ENCODE results near the gene ERRFI1. TPM values are rescaled to one million over a fixed set of nuclear protein-coding genes. Genes with fewer than 3 reads are reported as not detected.

Gene ERRFI1
- total and polyA plus RNA-seq, 10 of the 15 experiments (the other 5 are each of a cell fraction or from before 2014, with no cell fraction given), result 0.90 to 6.5 (median 3.1) TPM

DNA sequence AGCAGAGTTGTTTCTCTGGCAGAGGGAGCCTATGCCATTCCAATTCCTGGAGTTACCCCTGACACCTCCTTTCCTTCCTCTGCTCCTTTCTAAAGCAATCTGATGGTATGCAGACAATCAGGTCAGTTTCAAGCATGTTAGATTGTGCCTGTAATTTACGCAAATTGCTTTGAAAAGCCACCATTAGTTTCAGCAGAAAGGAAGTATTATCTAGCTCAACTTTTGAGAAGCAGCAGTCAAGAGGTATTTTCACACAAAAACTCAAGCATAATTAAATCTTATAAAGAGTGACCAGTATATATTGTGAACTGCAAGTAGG, 2.2 kb downstream of the ERRFI1 start:
- Histone ChIP-seq H3K4me3 (no peak overlapping the region), H3K9me3 (replicated peaks; ENCODE audit: control insufficient read depth, insufficient read depth, low read length) (no peaks in the 10 kb centered on the region), H3K79me2 (ENCODE audit: control insufficient read depth, insufficient read depth, low read length) (no peaks in the 10 kb centered on the region), H3K36me3 (ENCODE audit: control insufficient read depth in 2 of 2, insufficient read depth in 2 of 2, low read length in 1 of 2) (no peaks in the 10 kb centered on the region), H3K9ac (ENCODE audit: control insufficient read depth, insufficient read depth, low read length) (no peak overlapping the region), H4K20me1 (ENCODE audit: control insufficient read depth, insufficient read depth) (no peaks in the 10 kb centered on the region), H3K4me2 (ENCODE audit: control insufficient read depth, insufficient read depth) (no peak overlapping the region), H3K27me3 (replicated peaks in 1 of 2; ENCODE audit: control insufficient read depth in 2 of 2, insufficient read depth in 2 of 2, low read length in 1 of 2) (peaks cover 0 to 4% of the 10 kb centered on the region in 2 experiments; a peak in 1 of 4 replicates), H3K27ac (ENCODE audit: control insufficient read depth, insufficient read depth) (no peak overlapping the region), H2AFZ (ENCODE audit: control insufficient read depth, low read depth, low read length) (no peak overlapping the region), H3K4me1 (ENCODE audit: control insufficient read depth, insufficient read depth, low read length) (peaks cover 5% of the 10 kb centered on the region)
- BruUV-seq (replicated peaks), result no TSS peak
- FAIRE-seq (no peak), ATAC-seq (no peak), DNase-seq (ENCODE audit: low read depth, low spot score) (no peak)
- ChIA-PET SMC1A (ENCODE audit: uncharacterized antibody, unreplicated experiment) (interaction anchor here (2.5 kb wide), 1 partner anchor 9 kb away, joined by 11 read pairs; no protein-coding TSS in a partner anchor), CTCF (interaction anchor here (1.1 to 2.2 kb wide), 5 partner anchors 9 to 291 kb away, joined by 3 to 11 read pairs (median 4); no protein-coding TSS in a partner anchor), POLR2A (no interaction called here), RAD21 (ENCODE audit: unreplicated experiment) (interaction anchor here (0.8 to 0.9 kb wide), 2 partner anchors 9 to 42 kb away, joined by 3 read pairs; no protein-coding TSS in a partner anchor)
- intact Hi-C loops (cut with micrococcal nuclease; ENCODE audit: unreplicated experiment) (no loop called here), in situ Hi-C loops (cut with MboI) (loop anchor here (5.0 kb wide), 1 partner anchor 288 kb away; no protein-coding TSS in a partner anchor)
- TF ChIP-seq, protein P1, sequence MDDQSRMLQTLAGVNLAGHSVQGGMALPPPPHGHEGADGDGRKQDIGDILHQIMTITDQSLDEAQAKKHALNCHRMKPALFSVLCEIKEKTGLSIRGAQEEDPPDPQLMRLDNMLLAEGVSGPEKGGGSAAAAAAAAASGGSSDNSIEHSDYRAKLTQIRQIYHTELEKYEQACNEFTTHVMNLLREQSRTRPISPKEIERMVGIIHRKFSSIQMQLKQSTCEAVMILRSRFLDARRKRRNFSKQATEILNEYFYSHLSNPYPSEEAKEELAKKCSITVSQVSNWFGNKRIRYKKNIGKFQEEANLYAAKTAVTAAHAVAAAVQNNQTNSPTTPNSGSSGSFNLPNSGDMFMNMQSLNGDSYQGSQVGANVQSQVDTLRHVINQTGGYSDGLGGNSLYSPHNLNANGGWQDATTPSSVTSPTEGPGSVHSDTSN (IDR thresholded peaks at IDR 0.05; ENCODE audit: insufficient replicate concordance, low read depth, low read length), result no peak
- TF ChIP-seq, protein P2, sequence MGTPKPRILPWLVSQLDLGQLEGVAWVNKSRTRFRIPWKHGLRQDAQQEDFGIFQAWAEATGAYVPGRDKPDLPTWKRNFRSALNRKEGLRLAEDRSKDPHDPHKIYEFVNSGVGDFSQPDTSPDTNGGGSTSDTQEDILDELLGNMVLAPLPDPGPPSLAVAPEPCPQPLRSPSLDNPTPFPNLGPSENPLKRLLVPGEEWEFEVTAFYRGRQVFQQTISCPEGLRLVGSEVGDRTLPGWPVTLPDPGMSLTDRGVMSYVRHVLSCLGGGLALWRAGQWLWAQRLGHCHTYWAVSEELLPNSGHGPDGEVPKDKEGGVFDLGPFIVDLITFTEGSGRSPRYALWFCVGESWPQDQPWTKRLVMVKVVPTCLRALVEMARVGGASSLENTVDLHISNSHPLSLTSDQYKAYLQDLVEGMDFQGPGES (IDR thresholded peaks at IDR 0.05), result no peak
- TF ChIP-seq, protein P3, sequence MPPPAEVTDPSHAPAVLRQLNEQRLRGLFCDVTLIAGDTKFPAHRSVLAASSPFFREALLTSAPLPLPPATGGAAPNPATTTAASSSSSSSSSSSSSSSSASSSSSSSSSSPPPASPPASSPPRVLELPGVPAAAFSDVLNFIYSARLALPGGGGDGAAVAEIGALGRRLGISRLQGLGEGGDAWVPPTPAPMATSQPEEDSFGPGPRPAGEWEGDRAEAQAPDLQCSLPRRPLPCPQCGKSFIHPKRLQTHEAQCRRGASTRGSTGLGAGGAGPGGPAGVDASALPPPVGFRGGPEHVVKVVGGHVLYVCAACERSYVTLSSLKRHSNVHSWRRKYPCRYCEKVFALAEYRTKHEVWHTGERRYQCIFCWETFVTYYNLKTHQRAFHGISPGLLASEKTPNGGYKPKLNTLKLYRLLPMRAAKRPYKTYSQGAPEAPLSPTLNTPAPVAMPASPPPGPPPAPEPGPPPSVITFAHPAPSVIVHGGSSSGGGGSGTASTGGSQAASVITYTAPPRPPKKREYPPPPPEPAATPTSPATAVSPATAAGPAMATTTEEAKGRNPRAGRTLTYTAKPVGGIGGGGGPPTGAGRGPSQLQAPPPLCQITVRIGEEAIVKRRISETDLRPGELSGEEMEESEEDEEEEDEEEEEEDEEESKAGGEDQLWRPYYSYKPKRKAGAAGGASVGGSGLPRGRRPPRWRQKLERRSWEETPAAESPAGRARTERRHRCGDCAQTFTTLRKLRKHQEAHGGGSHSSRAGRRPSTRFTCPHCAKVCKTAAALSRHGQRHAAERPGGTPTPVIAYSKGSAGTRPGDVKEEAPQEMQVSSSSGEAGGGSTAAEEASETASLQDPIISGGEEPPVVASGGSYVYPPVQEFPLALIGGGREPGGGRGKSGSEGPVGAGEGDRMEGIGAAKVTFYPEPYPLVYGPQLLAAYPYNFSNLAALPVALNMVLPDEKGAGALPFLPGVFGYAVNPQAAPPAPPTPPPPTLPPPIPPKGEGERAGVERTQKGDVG (CRISPR knock-in tag; IDR thresholded peaks at IDR 0.05), result no peak
- 100% methylated on average over 1 of the region's 1 CpG for WGBS (ENCODE audit: insufficient coverage, insufficient replicate concordance, low lambda C conversion rate, missing lambda C conversion rate)

Data from GM12878 (cell line).